ENCODE measurements around the gene SEMA3E.
"Not testable (repeated sequence)": the region's sequence is repeated elsewhere in the genome, so short reads cannot be mapped to it uniquely, and the experiment has no call there.

Gene SEMA3E

GRCh38 chr7:83447681-83448080 is 201.3 kb downstream of the SEMA3E start:
- no peak for DNase-seq

- no peak for DNase-seq
These were observed 202.8 kb downstream of the SEMA3E start for GRCh38 chr7:83446102-83446669.

GRCh38 chr7:83442911-83443310 is 206.0 kb downstream of the SEMA3E start:
- no peak for DNase-seq

- DNase-seq, result no peak
These were observed 209.9 kb downstream of the SEMA3E start for GRCh38 chr7:83439026-83439425.

- DNase-seq, result not testable (repeated sequence)
These were observed 218.7 kb downstream of the SEMA3E start for GRCh38 chr7:83430289-83430688.

- DNase-seq, result no peak
These were observed 219.4 kb downstream of the SEMA3E start for GRCh38 chr7:83429493-83429892.

- no peak for DNase-seq
These were observed 221.1 kb downstream of the SEMA3E start for GRCh38 chr7:83427884-83428283.

GRCh38 chr7:83426325-83426724 is 222.6 kb downstream of the SEMA3E start:
- no peak for DNase-seq

- no peak for DNase-seq
These were observed 229.9 kb downstream of the SEMA3E start for GRCh38 chr7:83419013-83419412.

- DNase-seq, result no peak
These were observed 233.1 kb downstream of the SEMA3E start for GRCh38 chr7:83415840-83416239.

GRCh38 chr7:83414947-83415346 is 234.0 kb downstream of the SEMA3E start:
- no peak for DNase-seq

- DNase-seq, result no peak
These were observed 235.1 kb downstream of the SEMA3E start for GRCh38 chr7:83413831-83414230.

GRCh38 chr7:83413424-83413823 is 235.5 kb downstream of the SEMA3E start:
- no peak for DNase-seq

GRCh38 chr7:83410989-83411591 is 237.8 kb downstream of the SEMA3E start:
- DNase-seq, result no peak

GRCh38 chr7:83394776-83395175 is 254.2 kb downstream of the SEMA3E start:
- no peak for DNase-seq

- no peak for DNase-seq
These were observed 260.5 kb downstream of the SEMA3E start for GRCh38 chr7:83388436-83388835.

GRCh38 chr7:83366629-83367028 is 282.3 kb downstream of the SEMA3E start:
- no peak for DNase-seq

- DNase-seq, result no peak
These were observed 283.2 kb downstream of the SEMA3E start for GRCh38 chr7:83365746-83366145.

GRCh38 chr7:83362871-83363550 is 285.9 kb downstream of the SEMA3E start:
- DNase-seq, result no peak

GRCh38 chr7:83359108-83359507 is 289.8 kb downstream of the SEMA3E start:
- no peak for DNase-seq

- DNase-seq, result no peak
These were observed 293.8 kb downstream of the SEMA3E start for GRCh38 chr7:83355143-83355542.

GRCh38 chr7:83347945-83348444 is 300.9 kb downstream of the SEMA3E start:
- no peak for DNase-seq

- no peak for DNase-seq
These were observed 309.0 kb downstream of the SEMA3E start for GRCh38 chr7:83339907-83340306.

- DNase-seq, result no peak
These were observed 310.5 kb downstream of the SEMA3E start for GRCh38 chr7:83338277-83338950.

Measured in effector CD8-positive, alpha-beta T cell (primary cell).